Femur (tissue), 1 donor: ENCODE measurements around the gene KLHL3.

Experiments
- DNase-seq: peaks from one replicate; pipeline ENCODE4 v3.0.0-alpha.2; 2017

The KLHL3 gene

GRCh38 chr5:137708062-137708461, 27.8 kb downstream of the KLHL3 start:
- no peak for DNase-seq

GRCh38 chr5:137706841-137707240, 29.0 kb downstream of the KLHL3 start:
- no peak for DNase-seq

GRCh38 chr5:137705106-137705505, 30.8 kb downstream of the KLHL3 start:
- no peak for DNase-seq

- no peak for DNase-seq
Observed at GRCh38 chr5:137703565-137703964, 32.3 kb downstream of the KLHL3 start.

- DNase-seq = no peak
Observed at GRCh38 chr5:137700282-137700680, 35.6 kb downstream of the KLHL3 start.

GRCh38 chr5:137699336-137700281, 36.3 kb downstream of the KLHL3 start:
- DNase-seq = peak; percentile 23

- DNase-seq = no peak
Observed at GRCh38 chr5:137696481-137696880, 39.4 kb downstream of the KLHL3 start.

- peak; percentile 21 for DNase-seq
Observed at GRCh38 chr5:137695651-137696428, 40.0 kb downstream of the KLHL3 start.

- DNase-seq = no peak
Observed at GRCh38 chr5:137693951-137694721, 41.8 kb downstream of the KLHL3 start.

- no peak for DNase-seq
Observed at GRCh38 chr5:137693307-137693950, 42.5 kb downstream of the KLHL3 start.

- no peak for DNase-seq
Observed at GRCh38 chr5:137689306-137689705, 46.6 kb downstream of the KLHL3 start.

- no peak for DNase-seq
Observed at GRCh38 chr5:137688210-137688840, 47.6 kb downstream of the KLHL3 start.

GRCh38 chr5:137684761-137685160, 51.1 kb downstream of the KLHL3 start:
- no peak for DNase-seq

- DNase-seq = no peak
Observed at GRCh38 chr5:137681191-137681590, 54.7 kb downstream of the KLHL3 start.

GRCh38 chr5:137679910-137680309, 56.0 kb downstream of the KLHL3 start:
- DNase-seq = no peak

- DNase-seq = no peak
Observed at GRCh38 chr5:137679195-137679594, 56.7 kb downstream of the KLHL3 start.

- no peak for DNase-seq
Observed at GRCh38 chr5:137672881-137673280, 63.0 kb downstream of the KLHL3 start.

- DNase-seq = no peak
Observed at GRCh38 chr5:137672001-137672400, 63.9 kb downstream of the KLHL3 start.

GRCh38 chr5:137669811-137670210, 66.1 kb downstream of the KLHL3 start:
- no peak for DNase-seq

GRCh38 chr5:137668637-137669036, 67.3 kb downstream of the KLHL3 start:
- DNase-seq = no peak

GRCh38 chr5:137667341-137667740, 68.5 kb downstream of the KLHL3 start:
- DNase-seq = no peak

GRCh38 chr5:137666901-137667300, 69.0 kb downstream of the KLHL3 start:
- no peak for DNase-seq
